GM19035 (cell line): ENCODE results near the gene TCTN1.
A peak's percentile ranks its signal among the peaks of the same experiment; 100 is the strongest.
"Not testable (repeated sequence)": the region's sequence is repeated elsewhere in the genome, so short reads cannot be mapped to it uniquely, and the experiment has no call there.

Experiments
- ATAC-seq: cut with Tn5 transposase; IDR thresholded peaks from one replicate; pipeline ENCODE4 v1.9.1; 2021; ENCODE audit not compliant: unreplicated experiment

The TCTN1 gene

DNA sequence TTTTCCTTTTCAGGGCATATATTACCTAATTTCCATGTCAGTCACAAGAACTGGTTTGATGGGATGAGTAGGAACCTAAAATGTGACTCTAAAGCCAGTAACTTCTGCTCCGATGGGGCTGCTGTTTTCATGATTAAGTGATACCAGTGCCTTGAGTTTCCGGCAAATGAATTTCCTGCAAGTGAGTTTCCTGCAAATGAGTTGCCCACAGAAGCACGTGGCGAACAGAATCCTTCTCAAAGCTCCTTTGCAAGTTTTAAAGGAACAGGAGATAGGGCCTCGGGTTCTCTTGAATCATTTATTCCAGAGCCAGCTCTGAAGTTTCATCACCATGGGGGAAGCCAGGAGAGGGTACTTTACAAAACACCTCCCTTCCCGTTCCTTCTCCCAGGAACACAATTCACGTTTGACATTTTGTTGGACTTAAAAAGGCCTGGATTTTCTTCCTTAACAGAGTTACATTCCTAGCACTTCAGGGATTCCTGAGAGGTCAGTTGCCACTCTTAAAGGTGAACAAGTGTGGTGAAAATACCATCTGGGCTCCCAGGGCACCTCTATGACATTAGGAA, 28.6 kb upstream of the TCTN1 start:
- ATAC-seq = no peak

DNA sequence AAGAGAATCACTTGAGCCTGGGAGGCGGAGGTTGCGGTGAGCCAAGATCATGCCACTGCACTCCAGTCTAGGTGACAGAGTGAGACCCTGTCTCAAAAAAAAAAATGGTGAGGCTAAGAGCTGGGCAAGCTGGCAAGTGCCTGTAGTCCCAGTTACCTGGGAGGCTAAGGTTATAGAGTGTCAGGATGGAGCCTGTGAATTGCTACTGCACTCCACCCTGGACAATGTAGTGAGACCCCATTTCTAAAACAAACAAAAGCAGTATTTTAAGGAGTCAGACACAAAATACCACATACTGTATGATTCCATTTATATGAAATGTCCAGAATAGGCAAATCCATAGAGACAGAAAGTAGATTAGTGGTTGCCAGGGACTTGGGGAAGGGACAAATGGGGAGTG, 26.8 kb upstream of the TCTN1 start:
- ATAC-seq = not testable (repeated sequence)

DNA sequence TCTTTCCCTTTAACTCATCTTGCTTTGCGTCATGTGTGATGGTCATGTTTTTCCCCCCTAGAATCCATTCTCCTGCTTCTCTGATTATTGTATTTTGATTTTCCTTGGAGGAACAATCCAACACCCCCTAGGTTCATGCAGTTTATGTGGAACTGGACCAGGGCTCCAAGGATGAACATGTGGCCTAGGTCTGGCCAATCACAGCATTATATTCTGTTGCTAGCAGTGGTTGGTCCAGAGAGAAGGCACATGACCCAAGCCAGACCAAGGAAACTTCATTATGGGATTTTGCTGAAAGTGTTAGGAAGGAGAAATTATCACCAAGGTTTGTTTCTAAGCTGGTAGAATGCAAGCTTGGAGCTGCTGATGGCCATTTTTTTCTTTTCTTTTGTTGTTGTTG, 23.9 kb upstream of the TCTN1 start:
- no peak for ATAC-seq

DNA sequence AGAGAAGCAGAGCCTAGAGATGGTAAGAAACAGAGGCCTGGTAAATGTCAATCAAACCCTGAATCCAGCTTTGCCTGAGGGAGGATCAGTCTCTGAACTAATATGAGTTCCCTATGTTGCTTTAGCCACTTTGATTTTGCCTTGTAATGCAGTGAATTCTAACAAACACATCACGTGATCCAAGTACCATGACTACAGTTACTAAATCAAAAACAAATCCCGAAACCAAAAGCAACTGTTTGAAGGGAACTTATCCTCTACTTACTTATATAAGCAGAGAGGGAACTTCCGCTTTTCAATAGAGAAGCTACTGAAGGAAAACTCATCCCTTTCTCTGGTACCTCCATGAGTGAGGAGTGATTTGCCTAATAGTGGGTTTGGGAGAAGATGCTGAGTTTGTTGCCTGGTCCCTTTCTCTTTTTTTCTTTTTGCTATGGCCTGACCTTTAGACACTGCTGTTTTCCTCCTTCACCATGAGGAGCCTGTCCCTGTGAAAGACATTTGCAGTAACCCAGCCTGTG, 23.1 kb upstream of the TCTN1 start:
- peak; percentile 85 for ATAC-seq

DNA sequence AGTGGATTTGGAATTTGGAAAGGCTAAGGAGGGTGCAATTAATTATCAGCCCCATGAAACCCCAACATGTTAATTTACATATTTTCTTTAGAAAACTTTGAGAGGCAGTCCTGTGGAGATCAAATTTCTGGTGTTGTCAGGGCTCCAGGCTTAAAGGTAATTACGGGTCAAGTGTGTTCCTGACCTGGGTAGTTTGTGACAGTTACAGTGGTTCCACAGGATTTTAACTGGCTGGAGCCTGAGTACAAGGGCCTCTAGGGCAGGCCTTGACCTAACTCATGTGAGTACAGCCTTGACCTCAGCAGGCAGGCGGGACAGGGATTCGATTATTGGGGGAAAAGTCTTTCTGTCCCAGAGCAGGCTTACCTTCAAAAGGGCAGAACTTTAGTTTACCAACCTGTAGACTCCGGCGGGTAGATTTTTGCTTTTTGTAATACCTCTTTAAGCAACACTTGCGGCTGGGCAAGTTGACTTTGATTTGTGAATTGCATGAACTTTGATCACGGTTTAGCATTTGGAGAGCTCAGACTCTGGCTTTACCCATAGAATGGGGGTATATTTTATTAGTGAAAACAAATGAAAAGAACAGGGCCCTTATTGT, 22.4 kb upstream of the TCTN1 start:
- no peak for ATAC-seq

DNA sequence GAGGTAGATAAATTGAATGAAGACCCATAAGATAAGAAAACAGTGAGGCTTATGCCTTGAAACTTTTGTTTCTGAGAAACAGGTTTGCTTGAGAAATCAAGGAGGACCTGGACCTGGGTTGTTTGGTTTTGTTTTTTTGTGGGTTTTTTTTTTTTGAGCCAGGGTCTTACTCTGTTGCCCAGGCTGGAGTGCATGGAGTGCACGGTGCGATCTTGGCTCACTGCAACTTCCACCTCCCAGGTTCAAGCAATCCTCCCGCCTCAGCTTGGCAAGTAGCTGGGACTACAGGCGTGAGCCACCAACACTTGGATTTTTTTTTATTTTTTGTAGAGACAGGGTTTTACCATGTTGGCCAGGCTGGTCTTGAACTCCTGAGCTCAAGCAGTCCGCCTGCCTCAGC, 21.9 kb upstream of the TCTN1 start:
- no peak for ATAC-seq

DNA sequence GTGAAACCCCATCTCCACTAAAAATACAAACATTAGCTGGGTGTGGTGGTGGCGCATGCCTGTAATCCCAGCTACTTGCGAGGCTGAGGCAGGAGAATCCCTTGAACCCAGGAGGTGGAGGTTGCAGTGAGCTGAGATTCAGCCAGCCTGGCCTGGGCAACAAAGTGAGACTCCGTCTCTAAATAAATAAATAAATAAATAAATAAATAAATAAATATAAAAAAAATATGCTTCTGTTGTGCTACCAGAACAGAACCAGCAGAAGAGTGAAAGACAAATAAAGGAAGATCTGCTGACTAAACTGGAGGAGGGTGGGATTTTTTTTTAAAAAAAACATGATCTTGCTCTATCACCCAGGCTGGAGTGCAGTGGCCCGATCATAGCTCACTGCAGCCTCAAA, 21.0 kb upstream of the TCTN1 start:
- not testable (repeated sequence) for ATAC-seq

DNA sequence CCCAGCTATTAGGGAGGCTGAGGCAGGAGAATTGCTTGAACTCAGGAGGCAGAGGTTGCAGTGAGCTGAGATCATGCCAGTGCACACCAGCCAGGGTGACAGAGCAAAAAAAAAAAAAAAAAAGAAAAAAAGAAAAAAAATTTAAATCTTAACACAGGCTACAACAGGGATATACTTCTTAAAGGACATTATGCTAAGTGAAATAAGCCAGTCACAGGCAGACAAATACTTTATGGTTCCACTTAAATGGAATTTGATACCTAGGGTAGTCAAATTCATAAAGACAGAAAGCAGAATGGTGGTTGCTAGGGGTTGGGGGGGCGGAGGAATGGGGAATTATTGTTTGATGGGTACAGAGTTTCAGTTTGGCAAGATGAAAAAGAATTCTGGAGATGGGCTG, 16.0 kb upstream of the TCTN1 start:
- ATAC-seq = no peak

DNA sequence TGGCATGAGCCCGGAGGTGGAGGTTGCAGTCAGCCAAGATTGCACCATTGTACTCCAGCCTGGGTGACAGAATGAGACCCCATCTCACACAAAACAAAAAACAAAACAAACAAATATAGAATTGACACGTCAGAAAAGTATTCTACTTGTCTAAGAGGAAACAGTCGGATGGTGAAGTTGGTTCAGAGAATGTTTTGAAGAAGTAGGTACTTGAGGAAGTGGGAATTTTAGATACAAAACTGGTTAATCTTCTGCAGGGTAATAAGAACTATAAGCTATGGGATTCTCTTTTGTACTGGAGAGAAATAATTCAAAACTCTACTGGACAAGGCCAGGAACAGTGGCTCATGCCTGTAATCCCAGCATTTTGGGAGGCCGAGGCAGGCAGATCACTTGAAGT, 14.6 kb upstream of the TCTN1 start:
- ATAC-seq = no peak

DNA sequence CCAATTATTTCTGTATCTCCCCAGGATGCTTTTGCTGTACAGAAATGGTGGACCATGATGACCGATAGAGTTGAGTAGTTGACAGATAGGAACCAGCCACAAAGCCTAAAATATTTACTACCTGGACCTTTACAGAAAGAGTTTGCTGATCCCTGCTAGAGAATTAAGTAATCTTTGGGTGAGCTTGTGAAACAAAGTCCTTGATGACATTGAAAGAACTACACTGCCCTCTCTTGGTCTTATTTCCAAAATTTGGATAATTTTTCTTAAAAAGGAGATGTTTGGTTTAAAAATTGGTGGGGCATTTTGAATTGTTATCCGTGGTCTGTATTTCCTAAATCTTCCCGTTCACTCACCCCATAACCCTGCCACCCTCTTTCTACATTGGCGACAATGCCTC, 13.7 kb upstream of the TCTN1 start:
- ATAC-seq = no peak

DNA sequence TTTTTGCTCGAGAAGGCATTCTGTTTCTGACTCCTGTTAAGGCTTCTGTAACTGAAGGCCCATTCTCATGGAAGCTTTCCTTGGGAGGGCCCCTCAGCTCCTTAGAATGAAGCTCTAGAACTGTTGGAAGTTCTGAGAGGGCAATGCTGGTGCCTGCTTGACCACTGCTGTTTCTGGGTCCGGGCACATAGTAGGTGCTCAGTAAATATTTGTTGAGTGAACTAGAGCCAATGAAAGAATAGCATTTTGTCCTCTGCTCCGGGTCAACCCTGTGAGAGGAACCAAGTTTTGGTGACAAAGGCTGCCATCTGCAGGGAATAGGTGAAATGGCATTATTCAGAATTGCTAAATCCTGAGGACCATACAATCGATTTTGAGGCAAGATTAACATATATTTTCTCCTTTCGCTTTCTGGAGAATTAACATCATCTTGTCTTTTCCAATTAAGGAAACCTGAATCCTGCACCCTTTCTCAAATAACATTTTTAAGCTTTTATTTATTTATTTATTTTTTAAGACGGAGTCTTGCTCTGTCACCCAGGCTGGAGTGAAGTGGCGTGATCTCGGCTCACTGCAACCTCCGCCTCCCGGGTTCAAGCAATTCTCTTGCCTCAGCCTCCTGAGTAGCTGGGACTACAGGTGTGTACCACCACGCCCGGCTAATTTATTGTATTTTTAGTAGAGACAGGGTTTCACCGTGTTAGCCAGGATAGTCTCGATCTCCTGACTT, 11.7 kb upstream of the TCTN1 start:
- not testable (repeated sequence) for ATAC-seq

DNA sequence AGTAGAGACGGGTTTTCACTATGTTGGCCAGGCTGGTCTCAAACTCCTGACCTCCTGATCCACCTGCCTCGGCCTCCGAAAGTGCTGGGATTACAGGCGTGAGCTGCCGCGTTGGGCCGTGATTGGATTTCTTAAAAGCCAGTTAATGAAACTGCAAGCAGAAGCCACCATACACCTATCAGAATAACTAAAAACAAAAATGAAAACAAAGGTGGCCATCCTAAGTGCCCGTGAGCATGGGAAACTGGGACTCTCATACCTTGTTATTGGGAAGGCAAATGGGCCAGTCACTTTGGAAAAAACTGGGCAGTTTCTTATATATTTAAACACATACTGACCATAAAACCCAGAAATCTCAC, 7.7 kb upstream of the TCTN1 start:
- peak; percentile 5 for ATAC-seq

DNA sequence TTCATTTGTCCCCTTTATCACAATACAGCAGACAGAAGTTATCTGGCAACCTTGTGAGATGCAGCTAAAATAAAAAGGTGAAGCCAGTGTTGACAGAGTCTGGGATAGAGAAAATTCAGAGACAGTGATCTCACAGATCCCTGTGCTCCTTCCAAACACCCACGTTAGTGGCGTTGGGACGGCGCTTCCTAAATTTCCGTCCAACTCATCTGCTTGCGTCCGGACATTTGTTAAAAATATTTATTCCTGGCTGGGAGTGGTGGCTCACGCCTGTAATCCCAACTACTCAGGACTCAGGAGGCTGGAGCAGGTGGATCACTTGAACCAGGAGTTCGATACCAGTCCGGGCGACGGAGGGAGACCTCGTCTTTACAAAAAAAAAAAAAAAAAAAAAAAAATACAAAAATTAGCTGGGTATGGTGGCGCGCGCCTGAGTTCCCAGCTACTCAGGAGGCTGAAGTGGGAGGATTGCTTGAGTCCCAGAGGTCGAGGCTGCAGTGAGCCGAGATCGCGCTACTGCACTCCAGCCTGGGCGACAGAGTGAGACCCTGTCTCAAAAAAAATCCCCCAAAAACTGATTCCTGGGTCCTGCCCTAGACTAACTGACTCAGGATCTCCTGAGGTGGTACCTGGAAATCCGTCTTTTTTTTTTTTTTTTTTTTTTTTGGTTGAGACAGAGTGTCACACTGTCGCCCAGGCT, 708 bp upstream of the TCTN1 start:
- ATAC-seq = no peak

DNA sequence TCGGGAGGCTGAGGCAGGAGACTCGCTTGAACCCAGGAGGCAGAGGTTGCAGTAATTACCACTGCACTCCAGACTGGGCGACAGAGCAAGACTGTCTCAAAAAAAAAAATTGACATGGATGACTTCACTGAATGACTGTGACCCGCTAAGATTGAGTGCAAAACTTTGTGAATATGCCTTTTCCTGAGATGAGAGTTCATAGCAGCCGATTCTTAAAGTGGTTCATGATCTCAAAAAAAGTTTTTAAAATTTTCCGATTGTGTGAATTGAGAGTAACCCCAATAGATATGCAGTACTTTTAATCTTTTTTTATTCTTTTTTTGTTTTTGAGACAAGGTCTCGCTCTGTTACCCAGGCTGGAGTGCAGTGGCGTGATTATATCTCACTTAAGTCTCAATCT, 1.2 kb downstream of the TCTN1 start:
- ATAC-seq = no peak

DNA sequence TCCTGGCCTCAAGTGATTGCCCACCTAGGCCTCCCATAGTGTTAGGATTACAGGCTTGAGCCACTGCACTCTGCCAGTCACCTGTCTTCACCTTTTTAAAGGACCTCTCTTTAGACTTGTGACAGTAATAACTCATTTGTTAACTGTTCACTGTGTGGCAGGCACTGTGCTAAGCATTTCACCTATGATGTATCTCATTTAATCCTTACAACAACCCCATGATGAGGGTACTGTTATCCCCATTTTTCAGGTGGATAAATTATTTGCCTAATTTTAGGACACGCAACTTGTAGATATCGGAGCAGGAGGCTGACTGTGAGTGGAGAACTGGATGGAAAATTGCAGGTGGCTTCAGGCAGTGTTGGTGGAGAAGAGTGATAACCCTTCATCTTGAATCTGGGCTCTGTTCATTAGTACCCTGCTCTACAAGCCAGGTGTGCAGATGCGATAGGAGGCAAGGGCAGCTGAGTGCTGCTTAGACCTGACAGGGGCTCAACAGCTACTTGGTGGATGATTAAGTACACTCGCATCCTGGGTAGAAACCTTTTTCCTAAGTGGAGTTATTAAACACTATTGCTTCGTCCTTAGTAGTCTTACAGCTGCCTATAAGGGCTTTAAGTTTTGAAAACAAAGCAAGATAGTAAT, 2.7 kb downstream of the TCTN1 start:
- ATAC-seq = no peak

DNA sequence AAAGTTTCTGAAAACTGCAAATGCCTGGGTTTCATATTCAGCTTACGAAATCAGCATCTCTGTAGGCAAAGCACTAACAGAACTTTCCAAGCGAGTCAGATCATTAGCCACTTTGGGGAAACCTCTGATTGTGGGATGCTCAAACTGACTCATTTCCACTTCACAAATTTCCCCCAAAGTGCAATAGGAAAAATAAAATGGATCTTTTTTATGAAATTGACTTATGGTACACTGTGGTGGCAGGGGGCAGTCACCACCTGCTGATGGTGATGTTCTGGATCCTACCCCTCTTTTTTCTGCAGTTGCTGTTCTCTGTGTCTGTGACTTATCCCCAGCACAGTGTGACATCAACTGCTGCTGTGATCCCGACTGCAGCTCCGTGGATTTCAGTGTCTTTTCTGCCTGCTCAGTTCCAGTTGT, 5.6 kb downstream of the TCTN1 start:
- ATAC-seq = peak; percentile 65

DNA sequence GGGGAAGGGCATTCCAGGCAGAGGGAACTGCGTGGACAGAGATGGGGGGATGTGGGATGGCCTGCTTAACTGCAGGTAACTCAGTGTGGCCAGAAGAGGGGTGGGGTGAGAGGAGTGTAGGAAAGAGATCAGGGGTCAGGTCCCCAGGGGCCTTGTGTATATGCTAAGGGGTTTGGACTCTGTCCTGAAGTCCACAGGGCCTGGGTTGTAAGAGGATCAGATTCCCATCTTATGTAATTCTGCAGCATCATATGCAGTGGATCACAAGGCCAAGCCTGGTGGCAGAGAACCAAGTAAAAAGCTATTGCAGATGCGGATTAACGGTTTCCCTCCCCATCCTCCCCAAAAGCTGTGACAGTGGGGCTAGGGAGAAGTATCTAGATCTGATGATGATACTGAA, 8.7 kb downstream of the TCTN1 start:
- no peak for ATAC-seq

DNA sequence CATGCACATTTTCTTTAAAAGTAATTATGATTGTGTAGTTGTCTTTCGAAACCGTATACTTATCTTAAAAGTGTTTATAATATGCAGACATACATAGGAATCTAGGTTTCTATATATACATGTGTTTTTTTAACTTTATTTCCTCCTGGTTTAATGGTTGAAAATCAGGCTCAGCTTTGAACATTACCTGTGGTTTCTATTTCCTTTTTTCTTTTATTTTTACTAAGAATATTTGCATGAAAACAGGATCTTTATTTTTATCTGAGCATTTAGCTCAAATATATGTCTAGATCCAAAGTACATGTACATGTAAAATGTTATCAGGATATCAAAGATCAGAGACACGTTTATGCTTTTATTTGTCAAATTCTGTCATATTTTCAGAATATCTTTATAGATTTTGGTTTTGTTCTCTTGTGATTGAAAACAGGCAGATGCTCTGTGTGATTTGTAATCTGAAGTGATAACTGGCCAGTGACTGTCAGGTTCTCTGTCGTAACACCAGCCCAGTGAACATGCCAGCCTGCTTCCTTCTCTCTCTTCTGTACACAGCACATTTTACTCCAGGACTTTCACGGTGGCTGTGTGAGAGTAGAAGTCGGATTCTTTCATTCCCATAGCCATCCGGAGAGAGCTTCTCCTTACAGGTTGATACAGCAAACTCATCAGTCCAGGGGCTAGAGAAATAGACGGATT, 13.7 kb downstream of the TCTN1 start:
- no peak for ATAC-seq

DNA sequence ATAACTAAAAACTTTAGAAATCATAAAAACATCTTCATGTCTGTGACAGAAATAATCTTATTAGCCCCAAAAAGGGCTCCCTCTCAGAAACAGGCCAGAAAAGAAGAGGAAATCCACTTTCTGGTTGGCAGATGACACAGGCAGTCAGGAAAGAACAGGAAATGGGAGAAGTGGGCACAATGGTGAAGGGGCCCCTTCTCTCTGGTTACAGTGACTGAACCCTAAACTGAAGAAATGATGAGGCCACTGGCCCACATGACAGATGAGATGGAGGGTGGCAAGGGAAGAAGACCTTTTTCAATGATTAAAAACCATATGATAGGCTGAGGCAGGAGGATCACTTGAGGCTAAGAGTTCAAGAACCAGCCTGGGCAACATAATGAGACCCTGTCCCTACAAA, 21.1 kb downstream of the TCTN1 start:
- no peak for ATAC-seq

DNA sequence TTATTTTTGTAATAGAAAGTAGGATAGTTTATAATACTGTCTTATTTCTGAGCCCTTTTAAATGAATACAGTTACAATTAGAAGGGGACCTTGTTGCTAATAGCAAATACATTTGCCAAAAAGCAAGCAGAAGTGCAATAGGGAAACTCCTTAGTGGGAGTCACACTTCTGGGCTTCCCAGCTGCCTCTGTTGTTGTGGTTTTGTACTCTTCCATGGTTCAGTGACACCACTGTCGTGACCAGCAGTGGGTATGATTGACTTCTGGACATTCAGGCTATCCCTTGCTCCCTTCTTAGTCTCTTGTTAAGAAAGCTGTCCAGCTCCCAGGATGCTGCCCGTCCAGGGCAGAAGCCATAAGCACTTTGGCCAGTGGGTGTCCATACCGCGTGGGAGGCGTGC, 22.6 kb downstream of the TCTN1 start:
- no peak for ATAC-seq
